ENCODE data around the gene GNLY.
A peak's percentile ranks its signal among the peaks of the same experiment; 100 is the strongest.
"Not testable (repeated sequence)": the region's sequence is repeated elsewhere in the genome, so short reads cannot be mapped to it uniquely, and the experiment has no call there.

Gene GNLY

DNA sequence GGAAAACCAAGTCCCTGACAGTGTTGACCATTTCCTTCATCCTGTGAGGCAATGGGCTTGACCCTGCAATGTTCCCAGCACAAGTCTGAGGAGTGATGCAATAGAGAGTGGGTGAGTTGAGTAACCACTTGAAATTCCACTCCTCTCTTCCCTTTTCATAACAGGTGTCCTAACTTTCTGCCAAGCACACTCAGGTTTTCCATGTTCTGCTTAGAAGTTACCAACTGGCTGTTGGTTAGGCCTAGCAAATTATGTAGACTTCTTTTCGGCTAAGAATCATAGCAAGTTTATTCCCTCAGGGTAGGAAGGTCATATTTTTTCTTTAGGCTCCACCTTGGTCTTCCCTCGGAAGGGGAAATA is 11.5 kb downstream of the GNLY start:
- no peak for DNase-seq (ENCODE audit: insufficient read length)
- FAIRE-seq = no peak
- TF ChIP-seq POLR2AphosphoS5 (IDR thresholded peaks at IDR 0.05; ENCODE audit: low read depth, low read length) (no peak), TAF1 (IDR thresholded peaks at IDR 0.05; ENCODE audit: borderline replicate concordance, low read depth, low read length) (no peak), POLR2A (IDR thresholded peaks at IDR 0.05; ENCODE audit: low read depth, low read length) (no peak)

DNA sequence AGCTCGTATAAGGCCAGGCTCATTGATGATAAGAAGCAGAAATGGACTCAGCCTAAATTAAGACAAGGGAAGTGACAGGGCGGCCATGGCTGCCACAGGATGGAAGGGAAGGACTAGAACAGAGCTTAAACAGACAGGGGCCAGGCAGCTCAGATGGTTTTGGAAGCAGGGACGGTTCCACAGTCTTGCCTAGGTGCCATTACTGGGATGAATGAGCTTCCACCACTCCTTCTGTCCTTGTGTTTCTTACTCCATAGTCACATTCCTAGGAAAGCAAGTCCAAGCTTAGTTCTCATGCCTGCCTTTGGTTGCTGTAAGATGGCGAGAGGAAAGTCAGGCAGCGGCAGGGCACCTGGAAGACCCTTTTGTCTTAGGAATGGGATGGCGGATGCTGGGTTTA is 11.9 kb downstream of the GNLY start:
- no peak for FAIRE-seq
- no peak for TF ChIP-seq POLR2AphosphoS5 (IDR thresholded peaks at IDR 0.05; ENCODE audit: low read depth, low read length)
- no peak for TF ChIP-seq POLR2A (IDR thresholded peaks at IDR 0.05; ENCODE audit: low read depth, low read length)
- TF ChIP-seq TAF1 (IDR thresholded peaks at IDR 0.05; ENCODE audit: borderline replicate concordance, low read depth, low read length) = no peak
- DNase-seq (ENCODE audit: insufficient read length) = no peak

- no peak for FAIRE-seq
Observed at GRCh38 chr2:85706599-85707296, 12.6 kb downstream of the GNLY start.

GRCh38 chr2:85707304-85707703 is 13.1 kb downstream of the GNLY start:
- peak; percentile 86 for FAIRE-seq
- DNase-seq (ENCODE audit: insufficient read length) = no peak
- TF ChIP-seq TAF1 (IDR thresholded peaks at IDR 0.05; ENCODE audit: borderline replicate concordance, low read depth, low read length) (no peak), POLR2A (IDR thresholded peaks at IDR 0.05; ENCODE audit: low read depth, low read length) (no peak), POLR2AphosphoS5 (IDR thresholded peaks at IDR 0.05; ENCODE audit: low read depth, low read length) (no peak)

More at GRCh38 chr2:85706599-85707296, 12.6 kb downstream of the GNLY start:
- DNase-seq (ENCODE audit: insufficient read length) = no peak
- TF ChIP-seq POLR2AphosphoS5 (IDR thresholded peaks at IDR 0.05; ENCODE audit: low read depth, low read length) = no peak
- TF ChIP-seq TAF1 (IDR thresholded peaks at IDR 0.05; ENCODE audit: borderline replicate concordance, low read depth, low read length) = no peak
- TF ChIP-seq POLR2A (IDR thresholded peaks at IDR 0.05; ENCODE audit: low read depth, low read length) = no peak

DNA sequence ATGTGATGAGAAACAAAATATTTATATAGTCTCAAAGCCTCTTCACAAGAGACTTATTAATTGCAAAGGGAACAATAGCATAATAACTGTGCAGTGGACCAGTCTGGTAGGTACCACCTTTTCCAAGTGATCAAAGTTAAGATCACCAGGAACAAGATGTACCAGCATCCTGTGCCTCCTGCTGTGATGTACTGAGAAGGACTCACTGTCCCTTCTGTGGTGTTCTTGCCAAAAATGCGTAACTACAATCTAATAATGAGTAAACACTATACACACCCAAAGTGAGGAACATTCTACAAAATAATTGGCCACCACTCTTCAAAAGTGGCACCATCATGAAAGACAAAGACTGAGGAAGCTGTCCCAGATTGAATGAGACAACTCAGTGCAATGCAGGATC is 14.5 kb downstream of the GNLY start:
- DNase-seq (ENCODE audit: insufficient read length) (no peak), FAIRE-seq (no peak)
- TF ChIP-seq POLR2AphosphoS5 (IDR thresholded peaks at IDR 0.05; ENCODE audit: low read depth, low read length) (no peak), TAF1 (IDR thresholded peaks at IDR 0.05; ENCODE audit: borderline replicate concordance, low read depth, low read length) (no peak), POLR2A (IDR thresholded peaks at IDR 0.05; ENCODE audit: low read depth, low read length) (no peak)

DNA sequence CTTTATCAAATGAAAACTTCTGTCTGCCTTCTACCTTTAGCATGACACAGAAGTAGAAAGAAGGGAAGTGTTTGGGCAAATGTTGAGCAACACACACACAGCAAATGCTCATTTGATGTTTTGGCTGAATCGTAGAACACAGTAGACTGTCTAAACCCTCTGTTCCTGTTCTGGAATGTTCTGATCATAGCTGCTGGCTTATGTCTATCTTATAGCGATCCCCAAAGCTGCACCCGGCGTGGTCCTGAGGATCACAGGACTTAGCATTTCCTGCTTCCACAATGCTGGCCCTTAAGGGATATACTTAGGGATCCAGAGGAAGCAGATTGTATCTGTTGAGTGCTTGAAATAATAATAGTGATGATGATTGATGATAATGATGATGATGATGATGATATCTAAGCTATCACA is 15.2 kb downstream of the GNLY start:
- DNase-seq (ENCODE audit: insufficient read length) = no peak
- no peak for TF ChIP-seq TAF1 (IDR thresholded peaks at IDR 0.05; ENCODE audit: borderline replicate concordance, low read depth, low read length)
- TF ChIP-seq POLR2A (IDR thresholded peaks at IDR 0.05; ENCODE audit: low read depth, low read length) = no peak
- TF ChIP-seq POLR2AphosphoS5 (IDR thresholded peaks at IDR 0.05; ENCODE audit: low read depth, low read length) = no peak
- no peak for FAIRE-seq

DNA sequence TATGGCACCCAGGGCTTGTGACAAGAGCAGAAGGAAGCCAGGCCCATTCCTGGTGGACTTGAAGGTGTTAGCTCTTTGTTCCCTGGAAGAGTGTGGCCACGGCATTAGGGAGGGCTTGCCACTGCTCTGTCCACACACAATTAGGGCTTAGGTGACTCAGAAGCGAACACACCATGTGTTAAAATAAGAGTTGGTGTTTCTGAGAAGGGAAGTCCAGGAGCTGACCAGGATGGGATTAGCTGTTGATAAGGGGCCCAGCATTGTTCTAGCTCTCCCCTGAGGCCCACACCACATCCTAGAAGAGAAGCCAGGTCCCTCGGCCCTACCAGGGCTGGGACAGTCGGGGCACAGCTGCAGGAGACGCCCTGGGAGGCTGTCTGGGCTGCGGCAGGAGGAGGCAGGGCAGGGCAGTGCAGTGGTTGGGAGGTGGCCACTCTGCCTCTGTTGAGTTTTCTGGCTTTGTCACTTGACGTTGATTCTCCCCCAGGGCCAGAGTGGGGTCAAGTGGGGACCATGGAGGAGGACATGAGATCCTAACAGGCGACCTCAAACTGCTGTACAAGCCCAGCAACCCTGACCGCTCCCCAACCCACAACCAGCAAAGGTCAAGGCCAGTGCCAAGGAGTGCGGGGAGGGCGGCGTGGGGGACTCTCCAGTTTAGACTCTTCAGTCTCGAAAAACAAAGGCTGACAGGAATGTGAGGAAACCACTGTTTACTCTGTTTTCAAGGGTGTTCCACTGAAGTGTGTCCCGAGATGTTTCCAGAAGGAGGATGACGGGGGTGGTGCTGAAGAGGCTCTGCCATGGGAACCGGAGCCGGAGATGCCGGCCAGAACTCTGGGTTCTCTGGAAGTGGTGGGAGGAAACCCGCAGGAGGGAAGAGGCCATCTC is 16.8 kb downstream of the GNLY start:
- FAIRE-seq (no peak), DNase-seq (ENCODE audit: insufficient read length) (no peak)
- TF ChIP-seq POLR2AphosphoS5 (IDR thresholded peaks at IDR 0.05; ENCODE audit: low read depth, low read length) (no peak), POLR2A (IDR thresholded peaks at IDR 0.05; ENCODE audit: low read depth, low read length) (no peak), TAF1 (IDR thresholded peaks at IDR 0.05; ENCODE audit: borderline replicate concordance, low read depth, low read length) (no peak)

- no peak for FAIRE-seq
- TF ChIP-seq TAF1 (IDR thresholded peaks at IDR 0.05; ENCODE audit: borderline replicate concordance, low read depth, low read length) (no peak), POLR2A (IDR thresholded peaks at IDR 0.05; ENCODE audit: low read depth, low read length) (no peak), POLR2AphosphoS5 (IDR thresholded peaks at IDR 0.05; ENCODE audit: low read depth, low read length) (no peak)
- DNase-seq (ENCODE audit: insufficient read length) = no peak
Observed at GRCh38 chr2:85711578-85712060, 17.5 kb downstream of the GNLY start.

- FAIRE-seq (no peak), DNase-seq (ENCODE audit: insufficient read length) (no peak)
- no peak for TF ChIP-seq POLR2A (IDR thresholded peaks at IDR 0.05; ENCODE audit: low read depth, low read length)
- no peak for TF ChIP-seq TAF1 (IDR thresholded peaks at IDR 0.05; ENCODE audit: borderline replicate concordance, low read depth, low read length)
- no peak for TF ChIP-seq POLR2AphosphoS5 (IDR thresholded peaks at IDR 0.05; ENCODE audit: low read depth, low read length)
Observed at GRCh38 chr2:85712336-85712735, 18.2 kb downstream of the GNLY start.

DNA sequence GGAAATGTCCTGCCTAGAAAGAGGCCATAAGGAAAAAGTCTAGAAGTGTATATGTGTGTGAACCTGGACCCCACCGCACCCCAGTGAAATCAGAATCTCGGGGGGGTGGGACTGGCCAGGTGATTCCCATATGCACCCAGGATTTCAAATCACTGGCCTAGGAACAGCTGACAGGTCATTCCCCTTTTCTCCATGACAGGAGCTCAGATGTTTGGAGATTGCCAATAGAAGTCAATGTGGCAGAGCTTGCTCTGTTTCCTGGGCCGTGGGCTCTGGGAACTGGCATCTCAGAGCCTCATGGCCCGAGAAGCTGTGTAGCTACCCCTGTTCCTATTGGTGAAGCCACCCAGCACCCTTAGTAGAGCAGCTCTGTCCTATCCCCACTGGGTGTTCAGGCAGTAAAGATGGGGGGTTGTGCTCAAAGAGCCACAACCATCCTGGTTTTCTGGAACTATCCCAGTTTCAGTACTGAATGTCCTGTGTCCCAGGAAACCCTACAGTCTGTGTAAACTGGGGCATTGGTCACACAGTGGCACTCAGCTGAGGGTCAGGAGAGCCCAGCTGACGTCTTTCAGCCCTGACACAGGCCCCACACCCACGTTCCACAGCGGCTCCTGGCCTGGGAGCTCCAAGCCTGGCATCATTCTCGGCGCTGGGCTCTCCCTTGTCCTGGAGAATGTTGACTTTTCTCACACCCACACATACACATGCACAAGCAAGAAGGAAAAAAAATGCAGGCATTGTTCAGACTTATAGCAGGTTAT is 18.9 kb downstream of the GNLY start:
- DNase-seq (ENCODE audit: insufficient read length) (no peak), FAIRE-seq (no peak)
- TF ChIP-seq TAF1 (IDR thresholded peaks at IDR 0.05; ENCODE audit: borderline replicate concordance, low read depth, low read length) = no peak
- no peak for TF ChIP-seq POLR2A (IDR thresholded peaks at IDR 0.05; ENCODE audit: low read depth, low read length)

DNA sequence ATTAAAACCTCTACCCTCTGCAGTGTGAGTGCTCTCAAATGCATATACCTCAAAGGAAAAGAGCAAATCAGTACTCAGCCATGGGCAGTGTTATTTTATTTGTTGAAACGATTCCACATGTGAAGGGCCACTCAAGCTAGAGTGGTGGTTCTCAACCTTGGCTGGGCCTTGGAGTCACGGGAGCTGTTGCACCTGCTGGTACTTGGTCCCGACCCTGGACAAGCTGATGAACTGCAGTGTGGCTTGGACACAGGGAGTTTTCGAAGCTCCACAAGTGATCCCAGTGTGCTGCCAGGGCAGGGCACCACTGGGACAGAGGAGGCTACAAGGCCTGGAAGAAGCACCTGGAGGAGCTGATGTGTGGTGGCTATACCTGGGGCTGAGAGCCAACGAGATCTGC is 19.7 kb downstream of the GNLY start:
- FAIRE-seq (no peak), DNase-seq (ENCODE audit: insufficient read length) (no peak)
- no peak for TF ChIP-seq POLR2A (IDR thresholded peaks at IDR 0.05; ENCODE audit: low read depth, low read length)
- TF ChIP-seq TAF1 (IDR thresholded peaks at IDR 0.05; ENCODE audit: borderline replicate concordance, low read depth, low read length) = no peak
- no peak for TF ChIP-seq POLR2AphosphoS5 (IDR thresholded peaks at IDR 0.05; ENCODE audit: low read depth, low read length)

- not testable (repeated sequence) for FAIRE-seq; DNase-seq (ENCODE audit: insufficient read length)
Observed at GRCh38 chr2:85714421-85714820, 20.3 kb downstream of the GNLY start.
